IMR-90 (cell line): ENCODE data around the gene HNRNPM. TPM values are rescaled to one million over a fixed set of nuclear protein-coding genes. Genes with fewer than 3 reads are reported as not detected.

Source experiments
- ATAC-seq: fragments of 200-7000 bp; cut with Tn5 transposase; 2 replicates; pipeline ENCODE4 v1.9.1; 2020; ENCODE audit warnings: low read depth, mild to moderate bottlenecking, moderate library complexity
- BruUV-seq: library from RNA; stranded (reverse); fragments of 400-500 nt; replicated peaks from 2 replicates; lab custom pipeline; 2021; lab: Mats Ljungman, UMichigan
- CTCF ChIA-PET: fragments of 300-600 bp; formaldehyde crosslinking; extraction: SDS; loops from one replicate; lab custom pipeline; 2021; ENCODE audit warnings: antibody characterized with exemption; lab: Yijun Ruan, JAX
- POLR2A ChIA-PET: fragments of 300-600 bp; sonication (Branson Sonifier 250); formaldehyde crosslinking; loops from one replicate; lab custom pipeline; 2022; ENCODE audit warnings: antibody characterized with exemption; ENCODE audit not compliant: unreplicated experiment; lab: Charles Lee
- DNase-seq: peaks from one replicate; pipeline ENCODE4 v3.0.0; 2013
- H2AFZ ChIP-seq: replicated peaks from 2 replicates; pipeline ENCODE3; 2013; ENCODE audit warnings: low read length, mild to moderate bottlenecking; ENCODE audit not compliant: poor library complexity
- H2AK5ac ChIP-seq: 2 replicates; pipeline ENCODE4 v1.6.1; 2013; ENCODE audit warnings: low read depth, low read length, inconsistent platforms
- H2AK9ac ChIP-seq: replicated peaks from 2 replicates; pipeline ENCODE3; 2013; ENCODE audit warnings: mild to moderate bottlenecking, low read depth, low read length, moderate library complexity; ENCODE audit not compliant: poor library complexity
- H2BK120ac ChIP-seq: 2 replicates; pipeline ENCODE4 v1.6.1; 2013; ENCODE audit warnings: low read depth, low read length, inconsistent platforms
- H2BK15ac ChIP-seq: 3 replicates; pipeline ENCODE4 v1.6.1; 2013; ENCODE audit warnings: low read depth, low read length, inconsistent platforms
- H2BK20ac ChIP-seq: 2 replicates; pipeline ENCODE4 v1.6.1; 2013; ENCODE audit warnings: low read depth, mild to moderate bottlenecking, inconsistent platforms, low read length, moderate library complexity
- H2BK5ac ChIP-seq: 2 replicates; pipeline ENCODE4 v1.6.1; 2013; ENCODE audit warnings: mild to moderate bottlenecking, low read depth, low read length, inconsistent platforms; ENCODE audit not compliant: poor library complexity, severe bottlenecking
- H3K14ac ChIP-seq: replicated peaks from 2 replicates; pipeline ENCODE4 v1.6.1; 2013; ENCODE audit warnings: low read depth, low read length, inconsistent platforms
- H3K18ac ChIP-seq: 2 replicates; pipeline ENCODE4 v1.6.1; 2013; ENCODE audit warnings: low read depth, low read length, control low read depth
- H3K23ac ChIP-seq: 2 replicates; pipeline ENCODE4 v1.6.1; 2013; ENCODE audit warnings: low read depth, low read length, inconsistent platforms
- H3K27ac ChIP-seq: 2 replicates; pipeline ENCODE4 v1.5.1; 2013; ENCODE audit warnings: mild to moderate bottlenecking, control low read depth, low read length; ENCODE audit not compliant: insufficient read depth
- H3K27me3 ChIP-seq: 2 replicates; pipeline ENCODE4 v1.6.1; 2013; ENCODE audit warnings: low read length; ENCODE audit not compliant: control insufficient read depth, insufficient read depth
- H3K36me3 ChIP-seq: 2 replicates; pipeline ENCODE4 v1.6.1; 2013; ENCODE audit warnings: low read length, mixed read lengths; ENCODE audit not compliant: control insufficient read depth, insufficient read depth
- H3K4ac ChIP-seq: 2 replicates; pipeline ENCODE4 v1.6.1; 2013; ENCODE audit warnings: low read depth, low read length, inconsistent platforms
- H3K4me1 ChIP-seq: 2 replicates; pipeline ENCODE4 v1.6.1; 2013; ENCODE audit warnings: low read length, mixed read lengths; ENCODE audit not compliant: control insufficient read depth, insufficient read depth
- H3K4me2 ChIP-seq: 2 replicates; pipeline ENCODE4 v1.6.1; 2013; ENCODE audit warnings: low read depth, mild to moderate bottlenecking, control low read depth, low read length, moderate library complexity
- H3K4me3 ChIP-seq: 2 replicates; pipeline ENCODE4 v1.5.1; 2013; ENCODE audit warnings: low read depth, mild to moderate bottlenecking, control low read depth, low read length, moderate library complexity; ENCODE audit not compliant: insufficient read depth
- H3K56ac ChIP-seq: 2 replicates; pipeline ENCODE4 v1.6.1; 2013; ENCODE audit warnings: low read length, inconsistent platforms; ENCODE audit not compliant: insufficient read depth; ENCODE audit errors: extremely low read depth
- H3K79me1 ChIP-seq, 2 experiments: 2 replicates each; pipeline ENCODE4 v1.6.1; 2013; ENCODE audit warnings: low read length in 2 of 2, inconsistent platforms in 1 of 2, low read depth in 1 of 2
- H3K9ac ChIP-seq: 2 replicates; pipeline ENCODE4 v1.6.1; 2013; ENCODE audit warnings: low read depth, low read length, control low read depth
- H3K9me1 ChIP-seq: 2 replicates; pipeline ENCODE4 v1.6.1; 2013; ENCODE audit warnings: low read length, inconsistent platforms; ENCODE audit not compliant: insufficient read depth
- H3K9me3 ChIP-seq: 2 replicates; pipeline ENCODE4 v1.6.1; 2013; ENCODE audit warnings: low read length; ENCODE audit not compliant: control insufficient read depth, insufficient read depth
- H4K20me1 ChIP-seq: 2 replicates; pipeline ENCODE4 v1.6.1; 2013; ENCODE audit warnings: low read length, inconsistent platforms; ENCODE audit not compliant: insufficient read depth
- H4K5ac ChIP-seq: 2 replicates; pipeline ENCODE4 v1.6.1; 2013; ENCODE audit warnings: mild to moderate bottlenecking, low read depth, low read length, control low read depth
- H4K8ac ChIP-seq, 2 experiments: 2 replicates each; pipeline ENCODE4 v1.6.1; 2013; ENCODE audit warnings: low read depth in 2 of 2, low read length in 2 of 2, control low read depth in 1 of 2, inconsistent platforms in 1 of 2
- H4K91ac ChIP-seq: 2 replicates; pipeline ENCODE4 v1.6.1; 2013; ENCODE audit warnings: low read depth, low read length, inconsistent platforms; ENCODE audit not compliant: insufficient read depth
- MAFK ChIP-seq: IDR thresholded peaks from 2 replicates; pipeline ENCODE4 v1.6.1; 2012; ENCODE audit warnings: low read depth, low read length, improper control_type of control experiment
- RCOR1 ChIP-seq: IDR thresholded peaks from 2 replicates; pipeline ENCODE4 v1.6.1; 2012; ENCODE audit warnings: mild to moderate bottlenecking, low read length, improper control_type of control experiment; ENCODE audit not compliant: insufficient replicate concordance
- USF2 ChIP-seq: fragments of 150-350 bp; IDR thresholded peaks from 2 replicates; pipeline ENCODE4 v1.6.1; 2017; ENCODE audit warnings: mild to moderate bottlenecking, antibody characterized with exemption, low read length, low read depth
- WGBS, 2 experiments: methylation state at CpG; one replicate each; pipeline versions ENCODE4 v1.1.5 to v1.1.7; 2013; ENCODE audit warnings: missing lambda C conversion rate in 2 of 2; ENCODE audit not compliant: insufficient read length in 1 of 2; ENCODE audit errors: extremely low coverage in 2 of 2; 5-methylcytosine and 5-hydroxymethylcytosine counted together
- dilution Hi-C: fragments of 300-500 bp; cut with HindIII; formaldehyde crosslinking; loops from one replicate; pipeline ENCODE4 v1.14.3; 2018; ENCODE audit warnings: low sequenced_read_pairs; ENCODE audit not compliant: unreplicated experiment
- in situ Hi-C: fragments of 300-500 bp; cut with MboI; formaldehyde crosslinking; loops from 3 replicates; pipeline ENCODE4 v1.14.3; 2019; ENCODE audit warnings: low sequenced_read_pairs, inconsistent platforms, mixed read lengths
- intact Hi-C: fragments of 100-400 bp; cut with micrococcal nuclease; formaldehyde crosslinking; loops from 2 replicates; pipeline ENCODE4 v1.10.0; 2022
- polyA plus RNA-seq, 3 experiments: library from polyadenylated mRNA; depleted of rRNA; stranded (reverse); fragments of >200 nt; gene quantifications; 2 replicates each; pipeline ENCODE4 v1.2.3, GENCODE V29; 2012; ENCODE audit warnings: low replicate concordance in 1 of 3
- total RNA-seq: library from RNA; depleted of rRNA; stranded (reverse); fragments of >200 nt; gene quantifications from 2 replicates; pipeline ENCODE4 v1.2.3, GENCODE V29; 2012
- TF ChIP-seq, protein P1 (sequence below): conservative IDR thresholded peaks from 2 replicates; pipeline ENCODE4 v1.5.1; 2012; ENCODE audit warnings: mild to moderate bottlenecking, low read depth, low read length, improper control_type of control experiment

Gene HNRNPM
- total and polyA plus RNA-seq, 2 of the 4 experiments (the other 2 are of a cell fraction) = 75.6 to 197 TPM

DNA sequence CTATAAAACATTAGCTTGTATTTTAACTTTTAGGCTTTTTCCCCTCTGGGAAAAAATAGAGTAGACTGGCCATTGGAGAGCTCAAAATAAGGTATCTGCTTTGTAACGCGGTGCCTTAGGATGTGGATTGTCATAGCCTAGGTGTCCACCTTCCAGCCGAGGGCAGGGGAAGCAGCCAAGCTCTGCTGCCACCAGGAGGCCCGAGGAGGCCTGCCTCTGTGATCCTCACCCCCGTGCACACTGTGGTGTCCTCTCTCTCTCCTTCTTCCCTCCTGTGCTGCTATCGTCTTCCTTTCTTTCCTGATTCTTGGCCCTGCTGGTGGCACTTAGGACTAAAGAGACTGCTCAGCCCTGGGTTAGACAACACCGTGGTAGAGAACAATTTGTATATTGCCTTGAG lies 11.3 kb downstream of the HNRNPM start:
- no peak overlapping the region for H3K56ac ChIP-seq
- no peak overlapping the region for H4K5ac ChIP-seq
- intact Hi-C loops = loop anchor here (5.0 kb wide), 1 partner anchor 51 kb away; no protein-coding TSS in a partner anchor
- no peak overlapping the region for H3K23ac ChIP-seq
- peaks cover 12 to 91% of the 10 kb centered on the region in 2 experiments for H3K79me1 ChIP-seq
- no peak overlapping the region for H4K91ac ChIP-seq
- no peak overlapping the region for H3K9ac ChIP-seq
- H3K18ac ChIP-seq = no peak overlapping the region
- H3K4me3 ChIP-seq = no peak overlapping the region
- peaks cover 100% of the 10 kb centered on the region for H4K20me1 ChIP-seq
- H3K4me2 ChIP-seq = no peak overlapping the region
- no TSS peak for BruUV-seq
- H2AK5ac ChIP-seq = no peak overlapping the region
- ATAC-seq (no peak), DNase-seq (no peak)
- no peak overlapping the region for H3K27ac ChIP-seq
- no peak overlapping the region for H3K4ac ChIP-seq
- no peak overlapping the region for H3K14ac ChIP-seq
- ChIA-PET POLR2A (no interaction called here), CTCF (interaction anchor here (2.4 kb wide), 1 partner anchor 10 kb away, joined by 6 read pairs; no protein-coding TSS in a partner anchor)
- H2BK20ac ChIP-seq = no peak overlapping the region
- no peak overlapping the region for H2AK9ac ChIP-seq
- H3K4me1 ChIP-seq = peaks cover 35% of the 10 kb centered on the region
- no peak overlapping the region for H2BK5ac ChIP-seq
- H2BK120ac ChIP-seq = no peak overlapping the region
- no peaks in the 10 kb centered on the region for H3K9me3 ChIP-seq
- dilution Hi-C loops = no loop called here
- no peak for TF ChIP-seq MAFK
- TF ChIP-seq RCOR1 = no peak
- TF ChIP-seq, protein P1, sequence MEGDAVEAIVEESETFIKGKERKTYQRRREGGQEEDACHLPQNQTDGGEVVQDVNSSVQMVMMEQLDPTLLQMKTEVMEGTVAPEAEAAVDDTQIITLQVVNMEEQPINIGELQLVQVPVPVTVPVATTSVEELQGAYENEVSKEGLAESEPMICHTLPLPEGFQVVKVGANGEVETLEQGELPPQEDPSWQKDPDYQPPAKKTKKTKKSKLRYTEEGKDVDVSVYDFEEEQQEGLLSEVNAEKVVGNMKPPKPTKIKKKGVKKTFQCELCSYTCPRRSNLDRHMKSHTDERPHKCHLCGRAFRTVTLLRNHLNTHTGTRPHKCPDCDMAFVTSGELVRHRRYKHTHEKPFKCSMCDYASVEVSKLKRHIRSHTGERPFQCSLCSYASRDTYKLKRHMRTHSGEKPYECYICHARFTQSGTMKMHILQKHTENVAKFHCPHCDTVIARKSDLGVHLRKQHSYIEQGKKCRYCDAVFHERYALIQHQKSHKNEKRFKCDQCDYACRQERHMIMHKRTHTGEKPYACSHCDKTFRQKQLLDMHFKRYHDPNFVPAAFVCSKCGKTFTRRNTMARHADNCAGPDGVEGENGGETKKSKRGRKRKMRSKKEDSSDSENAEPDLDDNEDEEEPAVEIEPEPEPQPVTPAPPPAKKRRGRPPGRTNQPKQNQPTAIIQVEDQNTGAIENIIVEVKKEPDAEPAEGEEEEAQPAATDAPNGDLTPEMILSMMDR = no peak
- no peak for TF ChIP-seq USF2
- no peak overlapping the region for H2BK15ac ChIP-seq
- H3K27me3 ChIP-seq = no peaks in the 10 kb centered on the region
- H3K9me1 ChIP-seq = peaks cover 43% of the 10 kb centered on the region
- H2AFZ ChIP-seq = no peak overlapping the region
- WGBS, 2 experiments = 80% methylated on average over 2 of the region's 7 CpGs; no CpG with 5 or more reads in 1 of the 2 experiments
- no peak overlapping the region for H4K8ac ChIP-seq
- in situ Hi-C loops = no loop called here
- peaks cover 16% of the 10 kb centered on the region for H3K36me3 ChIP-seq
